ENCODE results near the gene PDCD2L.
"Not testable (repeated sequence)": the region's sequence is repeated elsewhere in the genome, so short reads cannot be mapped to it uniquely, and the experiment has no call there.

Gene PDCD2L

GRCh38 chr19:34364830-34365462 is 39.3 kb upstream of the PDCD2L start, which contains the start of gene GPI:
Gene GPI (plus strand): TSS chr19:34365196. CDS start chr19:34365267, 71 bp downstream.
- TF ChIP-seq CTCF (IDR thresholded peaks at IDR 0.05; ENCODE audit: low read depth, low read length), result no peak
- no peaks in the 10 kb centered on the region for H3K27me3 ChIP-seq
- H3K36me3 ChIP-seq, result peaks cover 40% of the 10 kb centered on the region
- peaks cover 9% of the 10 kb centered on the region for H3K4me1 ChIP-seq
- H3K4me3 ChIP-seq (ENCODE audit: low read depth, low read length), result peak within 1 kb of the TSS; percentile 81
- no peaks in the 10 kb centered on the region for H3K9me3 ChIP-seq
- DNase-seq, result peak; percentile 70

DNA sequence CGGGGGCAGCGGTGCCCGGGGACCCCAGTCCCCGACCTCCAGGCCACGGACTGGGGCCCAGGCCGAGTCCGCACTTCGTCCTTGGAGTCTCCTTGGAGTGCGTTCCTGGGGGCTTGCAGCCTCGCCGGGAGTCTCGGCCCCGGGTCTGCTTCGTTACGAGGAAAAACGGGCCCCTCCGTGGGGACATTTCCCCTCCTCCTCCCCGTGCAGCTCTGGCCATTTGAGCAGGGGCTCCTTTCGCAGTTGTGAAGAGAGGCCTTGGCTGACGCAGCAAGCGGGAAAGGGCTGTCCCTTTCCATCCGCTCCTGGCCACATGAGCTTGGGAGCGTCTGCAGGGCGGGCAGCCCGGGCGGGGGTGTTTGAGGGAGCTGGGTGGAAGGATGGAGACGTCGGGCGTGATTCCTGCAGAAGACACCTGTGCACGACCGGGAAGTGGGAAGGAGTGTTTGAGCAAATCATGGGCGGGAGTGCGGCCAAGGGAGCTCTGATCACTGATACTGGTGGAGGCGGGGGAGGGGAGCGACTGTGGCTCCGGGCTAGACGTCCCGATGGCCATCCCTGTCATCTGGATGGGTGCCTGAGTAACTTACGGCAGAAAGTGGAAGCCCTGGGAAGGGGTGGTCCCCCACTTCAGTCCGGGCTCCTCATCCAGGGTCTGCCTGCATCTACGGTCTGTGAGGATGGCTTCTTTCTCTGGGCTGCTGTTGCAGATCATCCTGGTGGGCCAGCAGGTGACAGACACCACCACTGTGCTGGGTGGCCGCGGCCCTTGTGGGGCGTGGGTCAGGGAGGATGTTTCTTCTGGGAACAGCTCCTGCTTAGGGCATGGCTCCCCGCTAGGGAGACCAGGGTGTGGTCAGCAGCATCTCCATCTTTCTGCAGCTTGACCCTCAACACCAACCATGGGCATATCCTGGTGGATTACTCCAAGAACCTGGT is 38.5 kb upstream of the PDCD2L start:
- TF ChIP-seq CTCF (IDR thresholded peaks at IDR 0.05; ENCODE audit: low read depth, low read length), result no peak
- H3K36me3 ChIP-seq, result peaks cover 48% of the 10 kb centered on the region
- H3K27me3 ChIP-seq, result no peaks in the 10 kb centered on the region
- peak overlapping the region; percentile 81 for H3K4me3 ChIP-seq (ENCODE audit: low read depth, low read length)
- peak; percentile 42 for DNase-seq
- no peaks in the 10 kb centered on the region for H3K9me3 ChIP-seq
- H3K4me1 ChIP-seq, result peaks cover 7% of the 10 kb centered on the region

DNA sequence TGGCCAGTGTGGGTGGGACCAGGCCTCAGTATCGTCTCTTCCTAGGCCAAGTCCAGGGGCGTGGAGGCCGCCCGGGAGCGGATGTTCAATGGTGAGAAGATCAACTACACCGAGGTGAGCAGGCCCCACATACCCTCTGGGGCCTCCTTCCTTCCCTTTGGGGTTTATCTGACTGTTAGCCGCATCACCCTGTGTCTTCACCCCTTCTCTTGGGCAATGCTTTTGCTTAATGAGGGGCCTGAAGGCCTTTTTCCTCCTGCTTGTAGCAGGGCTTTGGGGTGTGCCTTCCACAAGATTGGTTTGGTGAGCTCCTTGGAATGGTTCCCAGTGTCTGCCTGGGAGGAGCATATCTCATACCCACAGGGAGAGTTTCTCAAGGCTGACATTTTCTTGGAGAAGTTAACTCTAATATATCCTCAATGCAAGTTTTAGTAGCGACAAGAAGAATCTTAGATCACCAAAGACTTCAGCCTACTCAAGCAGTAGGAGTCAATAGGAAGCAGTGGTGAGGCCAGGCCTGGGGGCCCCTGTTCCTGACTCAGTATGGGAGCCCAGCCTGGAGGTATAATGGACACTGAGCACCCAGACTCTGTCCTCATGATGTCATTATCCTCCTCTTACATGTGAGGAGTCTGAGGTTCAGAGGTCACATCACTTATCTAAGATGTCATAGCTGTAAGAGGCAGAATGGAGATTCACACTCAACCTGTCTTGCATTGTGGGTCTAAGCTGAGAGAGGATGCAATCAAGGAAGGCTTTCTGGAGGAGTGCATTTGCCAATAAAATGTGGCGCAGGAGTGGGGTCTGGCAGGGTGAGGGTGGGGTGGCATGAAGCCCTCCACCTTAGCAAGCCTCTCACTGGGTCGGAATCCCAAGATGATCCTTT is 37.2 kb upstream of the PDCD2L start:
- Histone ChIP-seq H3K27me3 (no peaks in the 10 kb centered on the region), H3K9me3 (no peaks in the 10 kb centered on the region), H3K4me3 (ENCODE audit: low read depth, low read length) (peak overlapping the region; percentile 81), H3K4me1 (peaks cover 7% of the 10 kb centered on the region), H3K36me3 (peaks cover 57% of the 10 kb centered on the region)
- TF ChIP-seq CTCF (IDR thresholded peaks at IDR 0.05; ENCODE audit: low read depth, low read length), result no peak
- DNase-seq, result no peak

- Histone ChIP-seq H3K9me3 (no peaks in the 10 kb centered on the region), H3K4me1 (peaks cover 7% of the 10 kb centered on the region), H3K36me3 (peaks cover 63% of the 10 kb centered on the region), H3K4me3 (ENCODE audit: low read depth, low read length) (peak overlapping the region; percentile 81), H3K27me3 (no peaks in the 10 kb centered on the region)
- DNase-seq, result no peak
- no peak for TF ChIP-seq CTCF (IDR thresholded peaks at IDR 0.05; ENCODE audit: low read depth, low read length)
These were observed 36.6 kb upstream of the PDCD2L start for GRCh38 chr19:34367624-34367957.

DNA sequence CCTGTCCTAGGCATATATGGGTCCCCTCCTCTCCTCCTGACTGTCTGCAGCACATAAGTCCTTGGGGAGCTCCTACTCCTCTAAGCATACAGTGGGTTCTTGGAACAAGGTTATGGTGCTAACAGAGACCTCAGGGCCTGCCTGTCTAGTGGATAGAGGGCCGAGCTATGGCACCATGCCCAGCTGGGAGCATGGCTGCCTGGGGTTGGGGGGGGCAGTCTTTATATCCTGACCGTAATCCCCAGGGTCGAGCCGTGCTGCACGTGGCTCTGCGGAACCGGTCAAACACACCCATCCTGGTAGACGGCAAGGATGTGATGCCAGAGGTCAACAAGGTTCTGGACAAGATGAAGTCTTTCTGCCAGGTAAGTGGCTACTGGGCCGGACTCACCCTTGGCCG is 35.9 kb upstream of the PDCD2L start:
- peaks cover 65% of the 10 kb centered on the region for H3K36me3 ChIP-seq
- no peaks in the 10 kb centered on the region for H3K27me3 ChIP-seq
- H3K4me1 ChIP-seq, result peaks cover 7% of the 10 kb centered on the region
- peak overlapping the region; percentile 81 for H3K4me3 ChIP-seq (ENCODE audit: low read depth, low read length)
- no peaks in the 10 kb centered on the region for H3K9me3 ChIP-seq
- DNase-seq, result no peak
- no peak for TF ChIP-seq CTCF (IDR thresholded peaks at IDR 0.05; ENCODE audit: low read depth, low read length)

DNA sequence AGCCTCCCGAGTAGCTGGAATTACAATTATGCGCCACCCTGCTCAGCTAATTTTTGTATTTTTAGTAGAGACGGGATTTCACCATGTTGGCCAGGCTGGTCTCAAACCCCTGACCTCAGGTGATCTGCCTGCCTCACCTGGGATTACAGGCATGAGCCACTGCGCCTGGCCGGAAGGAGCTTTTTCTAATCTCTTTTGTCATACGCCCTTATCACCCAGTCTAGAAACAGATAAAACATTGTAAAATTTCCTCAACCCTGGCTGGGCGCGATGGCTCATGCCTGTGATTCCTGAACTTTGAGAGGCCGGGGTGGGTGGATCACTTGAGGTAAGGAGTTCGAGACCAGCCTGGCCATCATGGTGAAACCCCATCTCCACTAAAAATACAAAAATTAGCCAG is 35.0 kb upstream of the PDCD2L start:
- DNase-seq, H3K4me1 ChIP-seq: not testable (repeated sequence)
- H3K36me3 ChIP-seq, result peaks cover 67% of the 10 kb centered on the region

More for the DNA sequence above, 35.0 kb upstream of the PDCD2L start:
- not testable (repeated sequence) for H3K9me3 ChIP-seq; H3K27me3 ChIP-seq; H3K4me3 ChIP-seq (ENCODE audit: low read depth, low read length)
